Fibroblast of lung (primary cell): Measurements from ENCODE around the gene HCFC2.

Experiments used
- CTCF ChIP-seq, 2 donors: IDR thresholded peaks in 1 of 2; conservative IDR thresholded peaks in 1 of 2; 1 replicate in 1 of 2; 2 replicates in 1 of 2; pipeline ENCODE4 v1.5.1; 2011 to 2012; ENCODE audit warnings: low read length in 2 of 2, control low read depth in 1 of 2, inconsistent platforms in 1 of 2, low read depth in 1 of 2, mild to moderate bottlenecking in 1 of 2
- EZH2 ChIP-seq: IDR thresholded peaks from 2 replicates; pipeline ENCODE4 v1.5.1; 2012; ENCODE audit warnings: low read length, control low read depth, mild to moderate bottlenecking; ENCODE audit errors: missing control alignments

GRCh38 chr12:104044158-104044557, 20.2 kb upstream of the HCFC2 start:
- TF ChIP-seq CTCF (conservative IDR thresholded peaks at IDR 0.05 in 1 of 2, IDR thresholded peaks at IDR 0.05 in 1 of 2; ENCODE audit: low read depth in 1 of 2, low read length in 2 of 2) (no peak), EZH2 (no peak)
